ENCODE data around the gene KCNJ4.

DNA sequence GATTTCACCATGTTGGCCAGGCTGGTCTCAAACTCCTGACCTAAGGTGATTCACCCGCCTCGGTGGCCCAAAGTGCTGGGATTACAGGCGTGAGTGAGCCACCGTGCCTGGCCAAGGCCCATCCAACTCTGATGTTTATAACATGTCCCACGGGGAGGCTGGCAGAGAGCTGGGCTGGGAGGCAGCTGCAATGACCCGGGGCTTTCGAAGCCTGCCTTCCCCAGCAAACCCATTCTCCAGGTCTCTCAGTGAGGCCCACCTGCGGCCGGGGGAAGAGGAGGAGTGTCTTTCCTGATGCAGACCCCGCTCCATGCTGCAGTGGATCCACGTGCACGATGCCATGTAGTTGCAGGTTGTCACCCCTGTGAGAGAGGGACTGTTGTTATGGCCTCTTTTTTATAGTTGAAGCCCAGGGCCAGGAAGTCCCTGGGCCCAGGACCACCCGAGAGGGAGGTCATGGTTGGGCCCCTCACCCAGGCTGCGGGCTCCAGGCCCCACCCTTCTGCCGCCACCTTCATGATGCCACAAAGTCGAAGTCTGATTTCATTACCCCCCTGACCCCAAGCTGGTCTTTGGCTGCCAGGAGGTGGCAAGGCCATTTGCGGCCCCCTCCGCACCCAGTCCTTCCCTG is 38.3 kb downstream of the KCNJ4 start:
- TF ChIP-seq POLR2A (IDR thresholded peaks at IDR 0.05; ENCODE audit: low read length) (no peak), RAD21 (conservative IDR thresholded peaks at IDR 0.05 in 1 of 2, IDR thresholded peaks at IDR 0.05 in 1 of 2) (no peak), CTCF (IDR thresholded peaks at IDR 0.05) (no peak), ZSCAN20 (CRISPR knock-in tag; IDR thresholded peaks at IDR 0.05) (no peak), SREBF2 (IDR thresholded peaks at IDR 0.05) (no peak), MAFK (IDR thresholded peaks at IDR 0.05; ENCODE audit: partially characterized antibody) (no peak), RNF2 (IDR thresholded peaks at IDR 0.05; ENCODE audit: borderline replicate concordance, low read depth) (no peak), RCOR1 (IDR thresholded peaks at IDR 0.05; ENCODE audit: low read depth, low read length) (no peak), FOSL2 (IDR thresholded peaks at IDR 0.05) (no peak), FOSL2 (CRISPR knock-in tag; IDR thresholded peaks at IDR 0.05) (no peak), BHLHE40 (IDR thresholded peaks at IDR 0.05; ENCODE audit: low read depth, low read length) (no peak), RFX5 (IDR thresholded peaks at IDR 0.05) (no peak), PBX3 (IDR thresholded peaks at IDR 0.05) (no peak), EHMT2 (IDR thresholded peaks at IDR 0.05; ENCODE audit: low read depth) (no peak), NPAS2 (CRISPR knock-in tag; IDR thresholded peaks at IDR 0.05; ENCODE audit: borderline replicate concordance) (no peak)

All from A549 (cell line).